Stomach (tissue), 4 donors: ENCODE measurements around the gene PPP4R2.

Experiments
- CTCF ChIP-seq, 7 experiments: fragments of 450-650 bp in 4 of 7; fragments of 200-600 bp in 3 of 7; sonication (generic) in 3 of 7; IDR thresholded peaks; one replicate each; pipeline ENCODE4 v1.5.1; 2016 to 2019; ENCODE audit warnings: antibody characterized with exemption in 7 of 7, control low read depth in 2 of 7, mild to moderate bottlenecking in 1 of 7
- EP300 ChIP-seq: sonication (generic); formaldehyde crosslinking; IDR thresholded peaks from one replicate; pipeline ENCODE4 v1.6.1; 2017; ENCODE audit warnings: antibody characterized with exemption
- POLR2A ChIP-seq, 4 donors: fragments of 450-650 bp; IDR thresholded peaks; one replicate each; pipeline ENCODE4 v1.6.1; 2016; ENCODE audit warnings: antibody characterized with exemption in 4 of 4, control low read depth in 2 of 4, mild to moderate bottlenecking in 1 of 4, moderate library complexity in 1 of 4

- no peak for TF ChIP-seq CTCF (IDR thresholded peaks at IDR 0.05)
- TF ChIP-seq POLR2A (IDR thresholded peaks at IDR 0.05) = no peak
- TF ChIP-seq EP300 = no peak
Measured at GRCh38 chr3:72985576-72985975, 11.0 kb upstream of the PPP4R2 start.
